HCT116 (cell line): Measurements from ENCODE around the gene UBE2E2. TPM values are rescaled to one million over a fixed set of nuclear protein-coding genes. Genes with fewer than 3 reads are reported as not detected.

Experiments
- ATAC-seq: fragments of 200-7000 bp; cut with Tn5 transposase; 2 replicates; pipeline ENCODE4 v1.9.1; 2020; ENCODE audit warnings: mild to moderate bottlenecking, moderate library complexity
- BruUV-seq: library from RNA; stranded (reverse); fragments of 400-500 nt; replicated peaks from 2 replicates; lab custom pipeline; 2021; lab: Mats Ljungman, UMichigan
- CTCF ChIA-PET: fragments of 300-600 bp; sonication (Branson Sonifier 250); formaldehyde crosslinking; loops from one replicate; lab custom pipeline; 2021; ENCODE audit warnings: antibody characterized with exemption; lab: Charles Lee
- POLR2A ChIA-PET: fragments of 300-600, 350-600 bp; sonication (Branson Sonifier 250); formaldehyde crosslinking; loops from one replicate; lab custom pipeline; 2021; ENCODE audit warnings: antibody characterized with exemption; lab: Charles Lee
- RAD21 ChIA-PET, 2 experiments: fragments of 300-600 bp; sonication (Branson Sonifier 250); formaldehyde crosslinking; loops; one replicate each; lab custom pipeline; 2023; ENCODE audit warnings: low total read pairs in 2 of 2; ENCODE audit not compliant: uncharacterized antibody in 2 of 2, unreplicated experiment in 2 of 2, low non-redundant PET in 1 of 2; lab: Charles Lee
- DNase-seq: peaks from one replicate; pipeline ENCODE4 v3.0.0-alpha.2; 2010; ENCODE audit warnings: low read depth, low spot score
- H2AFZ ChIP-seq: fragments of 200-600 bp; shearing (Covaris generic), sonication (generic); 2 replicates; pipeline ENCODE4 v1.6.1; 2017; ENCODE audit warnings: low read depth, mixed run types, mixed read lengths, antibody characterized with exemption, low read length; ENCODE audit not compliant: poor library complexity, severe bottlenecking
- H3K27ac ChIP-seq: 2 replicates; pipeline ENCODE4 v1.5.1; 2012; ENCODE audit warnings: low read depth, low read length
- H3K27me3 ChIP-seq: fragments of 200-600 bp; sonication (generic); 2 replicates; pipeline ENCODE4 v1.6.1; 2016; ENCODE audit warnings: mixed run types, low read length, mixed read lengths; ENCODE audit not compliant: insufficient read depth
- H3K36me3 ChIP-seq, 2 experiments: fragments of 200-500 bp in 1 of 2; fragments of 200-600 bp in 1 of 2; sonication (Bioruptor generic) in 1 of 2; sonication (generic) in 1 of 2; 2 replicates each; pipeline versions ENCODE4 v1.5.1 to v1.6.1; 2014 to 2016; ENCODE audit warnings: low read length in 2 of 2, inconsistent platforms in 1 of 2, mixed read lengths in 1 of 2, mixed run types in 1 of 2; ENCODE audit not compliant: insufficient read depth in 2 of 2, control insufficient read depth in 1 of 2
- H3K4me1 ChIP-seq, 2 experiments: fragments of 200-600 bp in 1 of 2; sonication (generic) in 1 of 2; 2 replicates each; pipeline versions ENCODE4 v1.5.1 to v1.6.1; 2012 to 2017; ENCODE audit warnings: low read length in 2 of 2, inconsistent platforms in 1 of 2, mild to moderate bottlenecking in 1 of 2, mixed read lengths in 1 of 2, mixed run types in 1 of 2, moderate library complexity in 1 of 2; ENCODE audit not compliant: insufficient read depth in 2 of 2, control insufficient read depth in 1 of 2
- H3K4me2 ChIP-seq: fragments of 200-600 bp; sonication (generic); 2 replicates; pipeline ENCODE4 v1.6.1; 2017; ENCODE audit warnings: mixed run types, low read length, mixed read lengths
- H3K4me3 ChIP-seq, 2 experiments: fragments of 200-600 bp in 1 of 2; sonication (generic) in 1 of 2; replicated peaks in 1 of 2; 2 replicates each; pipeline ENCODE4 v1.5.1; 2011 to 2016; ENCODE audit warnings: low read length in 2 of 2, control low read depth in 1 of 2, low read depth in 1 of 2, mild to moderate bottlenecking in 1 of 2, mixed read lengths in 1 of 2, mixed run types in 1 of 2
- H3K79me2 ChIP-seq: fragments of 200-600 bp; sonication (generic); 2 replicates; pipeline ENCODE4 v1.6.1; 2017; ENCODE audit warnings: mild to moderate bottlenecking, mixed run types, low read length, moderate library complexity, mixed read lengths; ENCODE audit not compliant: insufficient read depth
- H3K9ac ChIP-seq: fragments of 200-600 bp; sonication (generic); 2 replicates; pipeline ENCODE4 v1.6.1; 2016; ENCODE audit warnings: low read length, mixed read lengths
- H3K9me2 ChIP-seq: fragments of 200-600 bp; sonication (generic), shearing (Covaris generic); 2 replicates; pipeline ENCODE4 v1.6.1; 2017; ENCODE audit warnings: mixed run types, mild to moderate bottlenecking, moderate library complexity; ENCODE audit not compliant: insufficient read depth
- H3K9me3 ChIP-seq, 2 experiments: fragments of 200-500 bp in 1 of 2; fragments of 200-600 bp in 1 of 2; sonication (Bioruptor generic) in 1 of 2; sonication (generic) in 1 of 2; 2 replicates each; pipeline ENCODE4 v1.6.1; 2014 to 2017; ENCODE audit warnings: low read length in 2 of 2, mixed read lengths in 2 of 2, inconsistent platforms in 1 of 2, low read depth in 1 of 2, mild to moderate bottlenecking in 1 of 2, mixed run types in 1 of 2, moderate library complexity in 1 of 2; ENCODE audit not compliant: control insufficient read depth in 1 of 2, insufficient read depth in 1 of 2
- H4K20me1 ChIP-seq: fragments of 200-600 bp; sonication (generic), shearing (Covaris generic); 2 replicates; pipeline ENCODE4 v1.6.1; 2017; ENCODE audit warnings: mixed run types, mild to moderate bottlenecking, moderate library complexity; ENCODE audit not compliant: insufficient read depth
- ATF3 ChIP-seq: IDR thresholded peaks from 2 replicates; pipeline ENCODE4 v1.6.1; 2012
- EGR1 ChIP-seq: IDR thresholded peaks from 2 replicates; pipeline ENCODE4 v1.6.1; 2012; ENCODE audit warnings: low read depth
- MAX ChIP-seq: IDR thresholded peaks from 2 replicates; pipeline ENCODE4 v1.6.1; 2012
- YY1 ChIP-seq: IDR thresholded peaks from 2 replicates; pipeline ENCODE4 v1.6.1; 2011; ENCODE audit warnings: low read length, low read depth, moderate library complexity, mild to moderate bottlenecking; ENCODE audit not compliant: insufficient replicate concordance; ENCODE audit errors: extremely low read depth
- intact Hi-C: fragments of 100-400 bp; cut with micrococcal nuclease; formaldehyde crosslinking; loops from 2 replicates; pipeline ENCODE4 v1.10.0; 2022
- total RNA-seq: library from RNA; stranded (reverse); gene quantifications from one replicate; pipeline ENCODE4 v1.2.1, GENCODE V29; 2021; ENCODE audit not compliant: unreplicated experiment

Gene UBE2E2
- total RNA-seq, 1 experiment from 2014 or later = 21.4 TPM

- CTCF ChIA-PET = no interaction called here
- Histone ChIP-seq H3K4me3 (no peak overlapping the region), H2AFZ (no peak overlapping the region), H3K36me3 (no peaks in the 10 kb centered on the region), H3K9me3 (no peaks in the 10 kb centered on the region), H3K9me2 (no peaks in the 10 kb centered on the region), H3K27ac (no peak overlapping the region), H3K4me1 (no peaks in the 10 kb centered on the region), H3K27me3 (no peaks in the 10 kb centered on the region), H3K79me2 (no peaks in the 10 kb centered on the region), H3K4me2 (no peak overlapping the region), H4K20me1 (no peaks in the 10 kb centered on the region), H3K9ac (no peak overlapping the region)
- POLR2A ChIA-PET = no interaction called here
- intact Hi-C loops = no loop called here
- DNase-seq = no peak
- no peak for TF ChIP-seq EGR1
- TF ChIP-seq ATF3 = no peak
- no peak for TF ChIP-seq MAX
- BruUV-seq = no TSS peak
- no peak for ATAC-seq
- RAD21 ChIA-PET = no interaction called here
Observed at GRCh38 chr3:23235264-23235663, 32.1 kb downstream of the UBE2E2 start.

- Histone ChIP-seq H3K9me2 (no peaks in the 10 kb centered on the region), H3K4me3 (no peak overlapping the region), H3K9ac (no peak overlapping the region), H3K4me1 (peaks cover 1 to 4% of the 10 kb centered on the region in 2 experiments; a peak in 3 of 4 replicates), H3K4me2 (no peak overlapping the region), H3K9me3 (no peaks in the 10 kb centered on the region), H3K79me2 (no peaks in the 10 kb centered on the region), H3K27me3 (no peaks in the 10 kb centered on the region), H2AFZ (no peak overlapping the region), H3K36me3 (no peaks in the 10 kb centered on the region), H4K20me1 (no peaks in the 10 kb centered on the region), H3K27ac (no peak overlapping the region)
- DNase-seq (no peak), ATAC-seq (no peak)
- CTCF ChIA-PET = no interaction called here
- intact Hi-C loops = no loop called here
- POLR2A ChIA-PET = no interaction called here
- no peak for TF ChIP-seq MAX
- TF ChIP-seq ATF3 = no peak
- no peak for TF ChIP-seq YY1
- RAD21 ChIA-PET = no interaction called here
- BruUV-seq = no TSS peak
Observed at GRCh38 chr3:23236890-23237289, 33.8 kb downstream of the UBE2E2 start.
